ENCODE data around the gene LAMA5. TPM values are rescaled to one million over a fixed set of nuclear protein-coding genes. Genes with fewer than 3 reads are reported as not detected.
A peak's percentile ranks its signal among the peaks of the same experiment; 100 is the strongest.

LAMA5 gene
- total RNA-seq, 2 experiments from 2014 or later = 53.3 to 162 TPM

GRCh38 chr20:62304331-62305148 lies 62.6 kb downstream of the LAMA5 start:
- TF ChIP-seq EZH2phosphoT487 (IDR thresholded peaks at IDR 0.05; ENCODE audit: borderline replicate concordance, low read depth, low read length) (no peak), CTCF (conservative IDR thresholded peaks at IDR 0.05; ENCODE audit: low read length) (no peak)
- intact Hi-C loops (cut with micrococcal nuclease; ENCODE audit: unreplicated experiment) = no loop called here
- Histone ChIP-seq H3K9me2 (ENCODE audit: insufficient read depth, low read length) (no peaks in the 10 kb centered on the region), H3K4me3 (ENCODE audit: low read depth, low read length, poor library complexity, severe bottlenecking) (peak overlapping the region; percentile 100), H3K36me3 (ENCODE audit: insufficient read depth, low read length) (peaks cover 62% of the 10 kb centered on the region), H3K4me2 (ENCODE audit: low read length) (peak overlapping the region; percentile 82), H4K20me1 (ENCODE audit: insufficient read depth, low read length) (peaks cover 16% of the 10 kb centered on the region; the same call in 1 of the 2 replicates), H3K79me2 (ENCODE audit: insufficient read depth, low read depth, low read length) (peaks cover 32% of the 10 kb centered on the region), H3K4me1 (ENCODE audit: insufficient read depth, low read length, poor library complexity, severe bottlenecking) (peaks cover 23% of the 10 kb centered on the region), H2AFZ (ENCODE audit: low read length) (no peak overlapping the region), H3K27ac (ENCODE audit: low read depth, low read length, poor library complexity, severe bottlenecking) (no peak overlapping the region), H3K9me3 (ENCODE audit: low read length) (no peaks in the 10 kb centered on the region)
- no TSS peak for BruUV-seq (replicated peaks)
- ChIA-PET CTCF (ENCODE audit: unreplicated experiment) (no interaction called here), POLR2A (no interaction called here)
- DNase-seq (ENCODE audit: low spot score) = no peak

GRCh38 chr20:62303340-62304226 lies 63.5 kb downstream of the LAMA5 start:
- H3K36me3 ChIP-seq (ENCODE audit: insufficient read depth, low read length) = peaks cover 54% of the 10 kb centered on the region
- H3K4me2 ChIP-seq (ENCODE audit: low read length) = peak overlapping the region; percentile 82
- H4K20me1 ChIP-seq (ENCODE audit: insufficient read depth, low read length) = peaks cover 16% of the 10 kb centered on the region; the same call in 1 of the 2 replicates
- no peaks in the 10 kb centered on the region for H3K9me3 ChIP-seq (ENCODE audit: low read length)
- H3K4me1 ChIP-seq (ENCODE audit: insufficient read depth, low read length, poor library complexity, severe bottlenecking) = peaks cover 27% of the 10 kb centered on the region
- H3K9me2 ChIP-seq (ENCODE audit: insufficient read depth, low read length) = no peaks in the 10 kb centered on the region
- POLR2A ChIA-PET = no interaction called here
- TF ChIP-seq CTCF (conservative IDR thresholded peaks at IDR 0.05; ENCODE audit: low read length) (no peak), EZH2phosphoT487 (IDR thresholded peaks at IDR 0.05; ENCODE audit: borderline replicate concordance, low read depth, low read length) (no peak)
- H3K4me3 ChIP-seq (ENCODE audit: low read depth, low read length, poor library complexity, severe bottlenecking) = peak overlapping the region; percentile 100
- peak; percentile 34 for DNase-seq (ENCODE audit: low spot score)
- no peak overlapping the region for H2AFZ ChIP-seq (ENCODE audit: low read length)
- peak overlapping the region; percentile 8 for H3K27ac ChIP-seq (ENCODE audit: low read depth, low read length, poor library complexity, severe bottlenecking)
- no TSS peak for BruUV-seq (replicated peaks)
- CTCF ChIA-PET (ENCODE audit: unreplicated experiment) = no interaction called here
- intact Hi-C loops (cut with micrococcal nuclease; ENCODE audit: unreplicated experiment) = loop anchor here (2.0 kb wide), 1 partner anchor 103 kb away; the partner anchor contains the start of gene CABLES2
- peaks cover 32% of the 10 kb centered on the region for H3K79me2 ChIP-seq (ENCODE audit: insufficient read depth, low read depth, low read length)

Data from OCI-LY7 (cell line).